Suprapubic skin (tissue), 4 donors: ENCODE results near the gene HERC6. TPM values are rescaled to one million over a fixed set of nuclear protein-coding genes. Genes with fewer than 3 reads are reported as not detected.
"Not testable (repeated sequence)": the region's sequence is repeated elsewhere in the genome, so short reads cannot be mapped to it uniquely, and the experiment has no call there.

ENCODE experiments used
- DNase-seq, 2 donors: peaks; one replicate each; pipeline ENCODE4 v3.0.0-alpha.2; 2019; ENCODE audit warnings: low spot score in 2 of 2
- H3K27ac ChIP-seq: fragments of 200-600 bp; sonication (generic); one replicate; pipeline ENCODE4 v1.5.1; 2019
- H3K27me3 ChIP-seq: fragments of 200-600 bp; sonication (generic); one replicate; pipeline ENCODE4 v1.5.1; 2019
- H3K36me3 ChIP-seq: fragments of 200-600 bp; sonication (generic); one replicate; pipeline ENCODE4 v1.5.1; 2019
- H3K4me1 ChIP-seq: fragments of 200-600 bp; sonication (generic); one replicate; pipeline ENCODE4 v1.5.1; 2019
- H3K4me3 ChIP-seq: fragments of 200-600 bp; sonication (generic); one replicate; pipeline ENCODE4 v1.5.1; 2019; ENCODE audit warnings: mild to moderate bottlenecking
- H3K9me3 ChIP-seq: fragments of 200-600 bp; sonication (generic); one replicate; pipeline ENCODE4 v1.5.1; 2019
- EP300 ChIP-seq: sonication (generic); formaldehyde crosslinking; IDR thresholded peaks from one replicate; pipeline ENCODE4 v1.6.1; 2017; ENCODE audit warnings: antibody characterized with exemption
- POLR2A ChIP-seq, 2 donors: fragments of 450-650 bp; IDR thresholded peaks; one replicate each; pipeline ENCODE4 v1.6.1; 2017; ENCODE audit warnings: antibody characterized with exemption in 2 of 2, mild to moderate bottlenecking in 2 of 2, moderate library complexity in 2 of 2
- POLR2AphosphoS5 ChIP-seq, 3 donors: sonication (generic); formaldehyde crosslinking; IDR thresholded peaks; one replicate each; pipeline ENCODE4 v1.6.1; 2017; ENCODE audit warnings: antibody characterized with exemption in 3 of 3
- WGBS: methylation state at CpG from one replicate; pipeline ENCODE4 v1.1.5; 2018; 5-methylcytosine and 5-hydroxymethylcytosine counted together
- total RNA-seq, 4 donors: library from RNA; depleted of rRNA; stranded (reverse); fragments of >200 nt; gene quantifications; one replicate each; pipeline ENCODE4 v1.1.0, GENCODE V29; 2016
- TF ChIP-seq, protein P1 (sequence below), 2 donors: fragments of 200-600 bp in 1 of 2; fragments of 450-650 bp in 1 of 2; sonication (generic) in 1 of 2; IDR thresholded peaks; one replicate each; pipeline ENCODE4 v1.5.1; 2016 to 2019; ENCODE audit warnings: antibody characterized with exemption in 2 of 2, mild to moderate bottlenecking in 1 of 2, moderate library complexity in 1 of 2

The HERC6 gene
- total RNA-seq, 4 donors from 2014 or later: 2.7 to 7.9 (median 3.1) TPM

DNA sequence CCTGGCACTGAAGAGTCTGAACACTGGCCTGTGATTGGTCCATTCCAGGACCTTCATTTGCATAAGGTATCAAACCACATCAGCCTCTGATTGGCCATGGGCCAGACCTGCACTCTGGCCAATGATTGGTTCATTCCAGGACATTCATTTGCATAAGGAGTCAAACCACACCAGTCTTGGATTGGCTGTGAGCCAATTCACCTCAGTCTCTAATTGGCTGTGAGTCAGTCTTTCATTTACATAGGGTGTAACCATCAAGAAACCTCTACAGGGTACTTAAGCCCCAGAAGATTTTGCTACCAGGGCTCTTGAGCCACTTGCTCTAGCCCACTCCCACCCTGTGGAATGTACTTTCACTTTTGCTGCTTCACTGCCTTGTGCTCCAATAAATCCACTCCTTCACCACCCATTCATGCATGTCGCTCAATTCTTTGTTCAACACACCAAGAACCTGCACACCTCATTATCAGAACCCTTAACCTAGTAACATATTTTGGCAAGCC lies 64.1 kb downstream of the HERC6 start:
- H3K4me1 ChIP-seq: no peaks in the 10 kb centered on the region
- no peak overlapping the region for H3K4me3 ChIP-seq
- no peak overlapping the region for H3K27ac ChIP-seq
- DNase-seq: no peak
- no peak for TF ChIP-seq POLR2AphosphoS5 (IDR thresholded peaks at IDR 0.05)
- TF ChIP-seq, protein P1, sequence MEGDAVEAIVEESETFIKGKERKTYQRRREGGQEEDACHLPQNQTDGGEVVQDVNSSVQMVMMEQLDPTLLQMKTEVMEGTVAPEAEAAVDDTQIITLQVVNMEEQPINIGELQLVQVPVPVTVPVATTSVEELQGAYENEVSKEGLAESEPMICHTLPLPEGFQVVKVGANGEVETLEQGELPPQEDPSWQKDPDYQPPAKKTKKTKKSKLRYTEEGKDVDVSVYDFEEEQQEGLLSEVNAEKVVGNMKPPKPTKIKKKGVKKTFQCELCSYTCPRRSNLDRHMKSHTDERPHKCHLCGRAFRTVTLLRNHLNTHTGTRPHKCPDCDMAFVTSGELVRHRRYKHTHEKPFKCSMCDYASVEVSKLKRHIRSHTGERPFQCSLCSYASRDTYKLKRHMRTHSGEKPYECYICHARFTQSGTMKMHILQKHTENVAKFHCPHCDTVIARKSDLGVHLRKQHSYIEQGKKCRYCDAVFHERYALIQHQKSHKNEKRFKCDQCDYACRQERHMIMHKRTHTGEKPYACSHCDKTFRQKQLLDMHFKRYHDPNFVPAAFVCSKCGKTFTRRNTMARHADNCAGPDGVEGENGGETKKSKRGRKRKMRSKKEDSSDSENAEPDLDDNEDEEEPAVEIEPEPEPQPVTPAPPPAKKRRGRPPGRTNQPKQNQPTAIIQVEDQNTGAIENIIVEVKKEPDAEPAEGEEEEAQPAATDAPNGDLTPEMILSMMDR (IDR thresholded peaks at IDR 0.05): no peak
- no peak for TF ChIP-seq POLR2A (IDR thresholded peaks at IDR 0.05)
- peaks cover 2% of the 10 kb centered on the region for H3K36me3 ChIP-seq
- H3K27me3 ChIP-seq: no peaks in the 10 kb centered on the region
- no peaks in the 10 kb centered on the region for H3K9me3 ChIP-seq
- WGBS: 100% methylated on average over 1 of the region's 1 CpG

DNA sequence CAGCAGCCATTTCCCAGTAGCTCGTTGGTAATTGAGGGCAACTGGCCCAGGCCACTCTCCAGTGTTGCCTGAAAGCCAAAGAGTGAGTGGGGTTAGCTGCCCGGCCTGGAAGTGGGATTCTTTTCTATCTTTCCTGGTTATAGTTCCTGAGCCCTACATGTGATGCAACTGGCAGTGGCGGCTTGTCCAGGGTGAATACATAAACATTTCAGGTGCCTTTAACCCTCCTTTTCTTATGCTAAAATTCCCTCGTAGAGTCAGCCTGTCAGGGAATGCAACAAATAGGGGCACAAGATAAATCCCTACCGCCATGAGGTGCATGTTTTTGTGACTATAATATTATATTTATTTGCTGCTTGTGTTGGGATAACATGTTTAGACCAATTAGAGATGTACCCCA lies 64.8 kb downstream of the HERC6 start:
- H3K36me3 ChIP-seq: peaks cover 2% of the 10 kb centered on the region
- no peak for TF ChIP-seq POLR2AphosphoS5 (IDR thresholded peaks at IDR 0.05)
- TF ChIP-seq, protein P1 (IDR thresholded peaks at IDR 0.05): no peak
- TF ChIP-seq EP300: no peak
- TF ChIP-seq POLR2A (IDR thresholded peaks at IDR 0.05): no peak
- H3K4me3 ChIP-seq: no peak overlapping the region
- H3K4me1 ChIP-seq: no peaks in the 10 kb centered on the region
- H3K27me3 ChIP-seq: no peaks in the 10 kb centered on the region
- H3K9me3 ChIP-seq: no peaks in the 10 kb centered on the region
- WGBS: 97% methylated on average over 5 of the region's 5 CpGs
- no peak overlapping the region for H3K27ac ChIP-seq
- DNase-seq: no peak

DNA sequence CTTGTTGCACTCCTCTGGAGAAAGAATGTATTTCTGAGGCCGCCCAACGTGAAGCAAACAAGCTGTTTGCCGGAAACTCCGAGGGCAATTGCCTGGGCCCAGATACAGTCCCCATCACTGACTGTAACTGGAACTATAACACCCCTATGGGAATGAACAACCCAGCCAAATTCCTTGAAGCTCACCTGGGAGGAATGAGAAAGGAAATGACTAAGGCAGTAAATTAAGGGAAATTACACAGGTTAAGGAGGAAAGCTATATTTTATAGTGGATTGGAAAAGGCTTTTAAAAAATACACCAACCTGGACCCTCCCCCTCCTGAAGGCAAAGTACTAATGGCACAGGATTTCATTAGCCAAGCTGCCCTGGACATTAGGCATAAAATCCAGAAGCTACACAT lies 66.6 kb downstream of the HERC6 start:
- Histone ChIP-seq H3K4me3 (no peak overlapping the region), H3K27me3 (no peaks in the 10 kb centered on the region), H3K36me3 (peaks cover 2% of the 10 kb centered on the region), H3K9me3 (no peaks in the 10 kb centered on the region), H3K27ac (no peak overlapping the region), H3K4me1 (no peaks in the 10 kb centered on the region)
- 78% methylated on average over 4 of the region's 4 CpGs for WGBS
- TF ChIP-seq POLR2A (IDR thresholded peaks at IDR 0.05): no peak
- no peak for TF ChIP-seq POLR2AphosphoS5 (IDR thresholded peaks at IDR 0.05)
- TF ChIP-seq, protein P1 (IDR thresholded peaks at IDR 0.05): no peak
- TF ChIP-seq EP300: no peak
- DNase-seq: no peak

DNA sequence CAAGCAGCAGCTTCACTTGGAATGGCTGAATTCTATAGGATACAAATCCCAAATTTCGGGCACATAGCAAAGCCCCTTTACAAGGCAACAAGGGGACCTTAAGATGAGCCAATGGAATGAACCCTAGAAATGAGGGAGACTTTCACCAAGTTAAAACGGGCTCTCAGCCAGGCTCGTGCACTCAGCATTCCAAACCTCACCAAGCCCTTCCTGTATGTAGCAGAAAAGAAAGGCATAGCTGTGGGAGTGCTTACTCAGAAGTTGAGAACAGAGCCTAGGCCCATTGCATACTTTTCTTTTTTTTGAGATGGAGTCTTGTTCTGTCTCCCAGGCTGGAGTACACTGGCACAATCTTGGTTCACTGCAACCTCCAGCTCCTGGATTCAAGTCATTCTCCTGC lies 67.5 kb downstream of the HERC6 start:
- TF ChIP-seq, protein P1 (IDR thresholded peaks at IDR 0.05): no peak
- TF ChIP-seq POLR2AphosphoS5 (IDR thresholded peaks at IDR 0.05) (no peak), POLR2A (IDR thresholded peaks at IDR 0.05) (no peak), EP300 (no peak)
- DNase-seq: no peak
- WGBS: 63% methylated on average over 3 of the region's 3 CpGs
- H3K27me3 ChIP-seq: no peaks in the 10 kb centered on the region
- H3K4me1 ChIP-seq: no peaks in the 10 kb centered on the region
- no peak overlapping the region for H3K4me3 ChIP-seq
- H3K9me3 ChIP-seq: no peaks in the 10 kb centered on the region
- no peak overlapping the region for H3K27ac ChIP-seq
- H3K36me3 ChIP-seq: peaks cover 2% of the 10 kb centered on the region

DNA sequence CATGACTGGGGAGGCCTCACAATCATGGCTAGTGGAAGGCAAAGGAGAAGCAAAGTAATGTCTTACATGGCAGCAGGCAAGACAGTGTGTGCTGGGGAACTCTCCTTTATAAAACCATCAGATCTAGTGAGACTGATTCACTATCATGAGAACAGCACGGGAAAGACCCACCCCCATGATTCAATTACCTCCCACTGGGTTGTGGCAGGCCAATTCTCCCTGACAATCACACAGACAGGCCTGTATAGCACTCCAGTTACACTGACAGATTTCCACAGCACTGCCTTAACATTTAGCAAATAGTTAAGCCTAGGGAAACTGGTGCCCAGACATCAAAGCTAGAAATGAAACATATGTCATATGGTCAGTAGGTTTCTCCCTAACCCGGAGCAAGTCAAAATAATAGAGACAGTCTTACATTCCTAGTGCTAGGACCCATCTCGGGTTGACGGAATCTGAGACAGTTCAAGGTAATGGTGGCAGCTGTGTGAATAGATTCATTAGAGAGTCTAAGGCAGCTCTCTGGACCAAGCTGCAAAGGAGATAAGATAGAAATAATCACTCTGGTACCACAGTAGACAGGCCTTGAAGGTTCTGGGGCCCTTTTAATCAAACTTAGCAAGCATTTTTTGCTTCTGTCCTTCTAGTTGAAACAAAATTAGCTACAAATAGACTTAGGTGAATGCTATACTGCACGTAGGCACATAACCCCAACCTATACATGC lies 68.9 kb downstream of the HERC6 start:
- WGBS: 82% methylated on average over 5 of the region's 5 CpGs
- H3K4me1 ChIP-seq: no peaks in the 10 kb centered on the region
- H3K4me3 ChIP-seq: no peak overlapping the region

DNA sequence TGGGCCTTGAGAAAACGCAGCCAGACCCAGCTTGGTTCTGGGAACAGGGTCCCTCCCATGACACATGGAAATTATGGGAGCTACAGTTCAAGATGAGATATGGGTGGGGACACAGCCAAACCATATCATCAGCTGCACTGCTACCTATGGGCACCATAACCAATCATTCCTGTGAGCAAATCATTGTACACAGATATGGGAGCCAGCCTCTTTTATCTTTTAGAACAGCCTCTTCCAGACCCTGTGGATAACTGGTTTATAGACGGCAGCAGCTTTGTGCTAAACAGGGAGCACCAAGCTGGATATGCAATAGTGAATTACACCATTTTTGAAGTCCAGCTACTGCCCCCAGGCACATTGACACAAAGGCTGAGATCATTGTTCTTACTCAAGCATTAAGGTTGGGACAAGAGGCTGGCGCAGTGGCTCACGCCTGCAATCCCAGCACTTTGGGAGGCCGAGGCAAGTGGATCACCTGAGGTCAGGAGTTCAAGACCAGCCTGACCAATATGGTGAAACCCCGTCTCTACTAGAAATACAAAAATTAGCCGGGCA lies 69.6 kb downstream of the HERC6 start:
- not testable (repeated sequence) for H3K4me3 ChIP-seq
- 96% methylated on average over 7 of the region's 7 CpGs for WGBS

More for the DNA sequence above, 68.9 kb downstream of the HERC6 start:
- Histone ChIP-seq H3K27me3 (no peaks in the 10 kb centered on the region), H3K9me3 (no peaks in the 10 kb centered on the region), H3K36me3 (peaks cover 2% of the 10 kb centered on the region), H3K27ac (no peak overlapping the region)
- DNase-seq: no peak
- TF ChIP-seq, protein P1 (IDR thresholded peaks at IDR 0.05): no peak
- TF ChIP-seq EP300 (no peak), POLR2AphosphoS5 (IDR thresholded peaks at IDR 0.05) (no peak), POLR2A (IDR thresholded peaks at IDR 0.05) (no peak)

More for the DNA sequence above, 69.6 kb downstream of the HERC6 start:
- not testable (repeated sequence) for H3K9me3 ChIP-seq, H3K27me3 ChIP-seq, H3K36me3 ChIP-seq, DNase-seq, H3K4me1 ChIP-seq, H3K27ac ChIP-seq
